GM19043 (cell line): ENCODE data around the gene CALML5.

Experiments
- ATAC-seq: cut with Tn5 transposase; IDR thresholded peaks from one replicate; pipeline ENCODE4 v1.9.1; 2021; ENCODE audit warnings: low read depth; ENCODE audit not compliant: unreplicated experiment

Gene CALML5

GRCh38 chr10:5467634-5468255, 31.6 kb downstream of the CALML5 start:
- ATAC-seq: no peak

- ATAC-seq: no peak
These were observed 32.2 kb downstream of the CALML5 start for GRCh38 chr10:5467207-5467535.

- ATAC-seq: no peak
These were observed 32.7 kb downstream of the CALML5 start for GRCh38 chr10:5466451-5467206.

GRCh38 chr10:5465976-5466450, 33.4 kb downstream of the CALML5 start:
- ATAC-seq: no peak

- ATAC-seq: no peak
These were observed 34.8 kb downstream of the CALML5 start for GRCh38 chr10:5464546-5464945.

- no peak for ATAC-seq
These were observed 36.5 kb downstream of the CALML5 start for GRCh38 chr10:5462841-5463293.

GRCh38 chr10:5461914-5462840, 37.2 kb downstream of the CALML5 start:
- no peak for ATAC-seq

- no peak for ATAC-seq
These were observed 38.2 kb downstream of the CALML5 start for GRCh38 chr10:5461203-5461588.

- ATAC-seq: no peak
These were observed 38.7 kb downstream of the CALML5 start for GRCh38 chr10:5460468-5461202.

- ATAC-seq: no peak
These were observed 40.2 kb downstream of the CALML5 start for GRCh38 chr10:5458949-5459747.

- no peak for ATAC-seq
These were observed 40.9 kb downstream of the CALML5 start for GRCh38 chr10:5458425-5458824.

GRCh38 chr10:5457741-5458140, 41.6 kb downstream of the CALML5 start:
- ATAC-seq: no peak

GRCh38 chr10:5456563-5456962, 42.8 kb downstream of the CALML5 start:
- ATAC-seq: no peak

- ATAC-seq: no peak
These were observed 45.5 kb downstream of the CALML5 start for GRCh38 chr10:5453749-5454489.

- no peak for ATAC-seq
These were observed 48.6 kb downstream of the CALML5 start for GRCh38 chr10:5450605-5451384.

- no peak for ATAC-seq
These were observed 49.5 kb downstream of the CALML5 start for GRCh38 chr10:5449823-5450222.

GRCh38 chr10:5449227-5449626, 50.1 kb downstream of the CALML5 start:
- no peak for ATAC-seq
